ENCODE data around the gene SAPCD1.

DNA sequence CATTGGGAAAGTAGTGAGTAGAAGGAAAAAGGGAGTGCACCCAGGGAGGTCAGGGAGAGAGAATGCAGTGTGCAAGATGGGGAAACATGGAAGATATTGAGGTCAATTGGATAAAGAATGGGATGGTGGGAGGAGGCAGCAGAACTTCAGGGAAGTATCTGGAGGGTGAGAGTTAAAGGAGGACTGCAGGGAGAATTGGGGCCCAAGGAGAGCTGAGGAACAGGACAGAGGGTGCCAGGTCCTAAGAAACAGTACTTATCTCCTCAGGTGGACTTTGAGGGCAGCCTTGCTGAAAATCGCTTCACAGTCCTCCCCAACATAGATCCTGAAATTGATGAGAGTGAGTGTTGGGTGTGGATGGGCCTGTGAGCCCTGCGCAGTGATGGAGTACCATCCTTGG lies 4.2 kb upstream of the SAPCD1 start:
- TF ChIP-seq POLR2A (IDR thresholded peaks at IDR 0.05; ENCODE audit: low read length): no peak
- no peak for TF ChIP-seq GATA1 (IDR thresholded peaks at IDR 0.05; ENCODE audit: low read depth, low read length)

Data from erythroblast (primary cell).